DOHH2 (cell line): ENCODE measurements around the gene CCT6B.
A peak's percentile ranks its signal among the peaks of the same experiment; 100 is the strongest.

ENCODE experiments used
- H3F3A ChIP-seq: fragments of 200-600 bp; sonication (generic), shearing (Covaris generic); 2 replicates; pipeline ENCODE4 v1.6.0; 2016; ENCODE audit warnings: antibody characterized with exemption, mild to moderate bottlenecking; ENCODE audit not compliant: control insufficient read depth, insufficient read depth
- H3K27ac ChIP-seq: fragments of 200-600 bp; sonication (generic); 2 replicates; pipeline ENCODE4 v1.5.1; 2014; ENCODE audit warnings: low read depth, mild to moderate bottlenecking, low read length, moderate library complexity
- H3K27me3 ChIP-seq: fragments of 200-600 bp; sonication (generic); 2 replicates; pipeline ENCODE4 v1.6.1; 2014; ENCODE audit warnings: mild to moderate bottlenecking, low read length, mixed read lengths; ENCODE audit not compliant: control insufficient read depth
- H3K36me3 ChIP-seq: fragments of 200-600 bp; sonication (generic); 2 replicates; pipeline ENCODE4 v1.6.1; 2014; ENCODE audit warnings: mild to moderate bottlenecking, low read length, moderate library complexity, mixed read lengths; ENCODE audit not compliant: control insufficient read depth
- H3K4me1 ChIP-seq: fragments of 200-600 bp; sonication (generic); 2 replicates; pipeline ENCODE4 v1.6.1; 2014; ENCODE audit warnings: mild to moderate bottlenecking, low read length, mixed read lengths; ENCODE audit not compliant: control insufficient read depth
- H3K4me2 ChIP-seq: fragments of 200-600 bp; sonication (generic); 2 replicates; pipeline ENCODE4 v1.6.0; 2014; ENCODE audit warnings: mild to moderate bottlenecking, low read length, moderate library complexity
- H3K4me3 ChIP-seq: fragments of 200-600 bp; sonication (generic); 2 replicates; pipeline ENCODE4 v1.5.1; 2014; ENCODE audit warnings: mild to moderate bottlenecking, low read length, mixed read lengths
- H3K79me2 ChIP-seq: fragments of 200-600 bp; sonication (generic); 2 replicates; pipeline ENCODE4 v1.6.1; 2014; ENCODE audit warnings: mild to moderate bottlenecking, low read length, mixed read lengths; ENCODE audit not compliant: control insufficient read depth
- H3K9me2 ChIP-seq: fragments of 200-600 bp; sonication (generic); replicated peaks from 2 replicates; pipeline ENCODE4 v1.6.1; 2014; ENCODE audit warnings: mild to moderate bottlenecking, low read length, mixed read lengths; ENCODE audit not compliant: control insufficient read depth
- H3K9me3 ChIP-seq: fragments of 200-600 bp; sonication (generic); 2 replicates; pipeline ENCODE4 v1.6.1; 2014; ENCODE audit warnings: antibody characterized with exemption, low read length, mixed read lengths; ENCODE audit not compliant: control insufficient read depth, insufficient read depth
- H4K20me1 ChIP-seq: fragments of 200-600 bp; sonication (generic); 2 replicates; pipeline ENCODE4 v1.6.0; 2014; ENCODE audit warnings: low read depth, mild to moderate bottlenecking, antibody characterized with exemption, low read length, moderate library complexity; ENCODE audit not compliant: control insufficient read depth, insufficient read depth
- EZH2phosphoT487 ChIP-seq: fragments of 200-600 bp; sonication (generic); IDR thresholded peaks from 2 replicates; pipeline ENCODE4 v1.6.1; 2017; ENCODE audit warnings: borderline replicate concordance, mild to moderate bottlenecking, antibody characterized with exemption, low read length, moderate library complexity, mixed read lengths
- TF ChIP-seq, protein P1 (sequence below): fragments of 200-600 bp; sonication (generic); IDR thresholded peaks from one replicate; pipeline ENCODE4 v1.5.1; 2014; ENCODE audit warnings: antibody characterized with exemption, mild to moderate bottlenecking, low read depth, low read length; ENCODE audit not compliant: poor library complexity, severe bottlenecking

The CCT6B gene

DNA sequence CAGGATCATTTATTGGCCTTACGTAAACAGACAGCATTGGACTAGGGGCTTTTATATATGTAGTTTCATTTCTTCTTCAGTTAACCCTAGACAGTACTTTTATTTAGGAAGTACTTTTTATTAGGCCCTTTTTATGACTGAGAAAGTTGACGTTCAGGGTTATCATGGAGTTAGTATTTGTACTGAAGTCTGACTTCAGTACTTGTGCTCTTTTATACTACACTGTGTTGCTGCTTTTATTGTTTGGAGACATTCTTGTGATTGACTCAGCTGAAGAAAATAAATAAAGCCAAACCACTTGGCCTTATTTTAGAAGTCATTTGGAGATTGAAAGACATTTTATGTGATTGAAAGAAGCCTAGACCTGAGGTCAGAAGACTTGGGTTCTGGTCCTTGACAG, 26.0 kb upstream of the CCT6B start:
- no peaks in the 10 kb centered on the region for H3K27me3 ChIP-seq
- peaks cover 35% of the 10 kb centered on the region for H3K79me2 ChIP-seq
- H3K36me3 ChIP-seq, result peaks cover 89% of the 10 kb centered on the region
- peaks cover 12% of the 10 kb centered on the region for H3K4me1 ChIP-seq
- H4K20me1 ChIP-seq, result no peaks in the 10 kb centered on the region
- H3K4me3 ChIP-seq, result no peak overlapping the region
- H3K9me2 ChIP-seq, result no peaks in the 10 kb centered on the region
- no peak overlapping the region for H3K4me2 ChIP-seq
- H3F3A ChIP-seq, result no peaks in the 10 kb centered on the region; the same call in 1 of the 2 replicates
- TF ChIP-seq, protein P1, sequence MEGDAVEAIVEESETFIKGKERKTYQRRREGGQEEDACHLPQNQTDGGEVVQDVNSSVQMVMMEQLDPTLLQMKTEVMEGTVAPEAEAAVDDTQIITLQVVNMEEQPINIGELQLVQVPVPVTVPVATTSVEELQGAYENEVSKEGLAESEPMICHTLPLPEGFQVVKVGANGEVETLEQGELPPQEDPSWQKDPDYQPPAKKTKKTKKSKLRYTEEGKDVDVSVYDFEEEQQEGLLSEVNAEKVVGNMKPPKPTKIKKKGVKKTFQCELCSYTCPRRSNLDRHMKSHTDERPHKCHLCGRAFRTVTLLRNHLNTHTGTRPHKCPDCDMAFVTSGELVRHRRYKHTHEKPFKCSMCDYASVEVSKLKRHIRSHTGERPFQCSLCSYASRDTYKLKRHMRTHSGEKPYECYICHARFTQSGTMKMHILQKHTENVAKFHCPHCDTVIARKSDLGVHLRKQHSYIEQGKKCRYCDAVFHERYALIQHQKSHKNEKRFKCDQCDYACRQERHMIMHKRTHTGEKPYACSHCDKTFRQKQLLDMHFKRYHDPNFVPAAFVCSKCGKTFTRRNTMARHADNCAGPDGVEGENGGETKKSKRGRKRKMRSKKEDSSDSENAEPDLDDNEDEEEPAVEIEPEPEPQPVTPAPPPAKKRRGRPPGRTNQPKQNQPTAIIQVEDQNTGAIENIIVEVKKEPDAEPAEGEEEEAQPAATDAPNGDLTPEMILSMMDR, result no peak
- TF ChIP-seq EZH2phosphoT487, result no peak
- H3K27ac ChIP-seq, result no peak overlapping the region
- no peaks in the 10 kb centered on the region for H3K9me3 ChIP-seq

DNA sequence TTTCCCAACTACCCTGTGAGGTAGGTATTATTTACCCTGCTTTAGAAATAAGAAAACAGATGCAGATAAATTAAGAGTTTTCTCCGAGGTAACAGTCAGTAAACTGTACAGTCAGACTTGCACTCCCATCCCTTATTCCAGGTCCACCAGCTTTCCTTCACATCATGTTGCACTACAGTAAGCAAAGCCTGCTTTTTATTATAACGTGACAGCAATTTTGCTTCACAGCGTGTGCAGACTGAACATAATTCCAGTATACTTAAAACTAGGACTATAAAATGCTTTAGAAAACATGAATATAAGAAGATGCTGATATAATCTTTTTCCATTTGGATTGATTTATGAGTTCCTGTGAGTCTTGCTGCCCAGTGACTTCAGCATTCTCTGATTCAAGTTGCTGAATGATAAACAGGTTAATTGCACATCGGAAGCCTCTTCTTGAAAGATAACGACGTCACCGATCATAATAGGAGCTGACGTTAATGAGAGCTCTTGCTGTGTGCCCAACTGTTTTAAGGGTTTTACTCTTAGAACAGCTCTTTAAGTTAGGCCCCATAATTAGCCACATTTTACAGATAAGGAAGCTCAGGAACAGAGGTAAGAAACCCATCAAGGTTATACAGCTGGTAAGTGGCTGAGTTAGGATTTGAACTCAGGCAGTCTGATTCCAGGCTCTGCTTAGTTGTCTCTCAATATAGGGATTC, 20.4 kb upstream of the CCT6B start:
- H3K27me3 ChIP-seq, result no peaks in the 10 kb centered on the region
- H3K4me3 ChIP-seq, result peak overlapping the region; percentile 74
- peak overlapping the region; percentile 75; the same call in 1 of the 2 replicates for H3K27ac ChIP-seq
- H3K36me3 ChIP-seq, result peaks cover 49% of the 10 kb centered on the region
- no peaks in the 10 kb centered on the region for H3K9me2 ChIP-seq
- H3K9me3 ChIP-seq, result no peaks in the 10 kb centered on the region
- peaks cover 56% of the 10 kb centered on the region for H3K79me2 ChIP-seq
- peaks cover 31% of the 10 kb centered on the region for H3K4me1 ChIP-seq
- H3K4me2 ChIP-seq, result peak overlapping the region; percentile 94
- H3F3A ChIP-seq, result 0 out of 2 replicates have a peak, but pooled peaks cover 5% of the 10 kb centered on the region
- H4K20me1 ChIP-seq, result no peaks in the 10 kb centered on the region
- TF ChIP-seq EZH2phosphoT487, result no peak
- TF ChIP-seq, protein P1, result no peak

DNA sequence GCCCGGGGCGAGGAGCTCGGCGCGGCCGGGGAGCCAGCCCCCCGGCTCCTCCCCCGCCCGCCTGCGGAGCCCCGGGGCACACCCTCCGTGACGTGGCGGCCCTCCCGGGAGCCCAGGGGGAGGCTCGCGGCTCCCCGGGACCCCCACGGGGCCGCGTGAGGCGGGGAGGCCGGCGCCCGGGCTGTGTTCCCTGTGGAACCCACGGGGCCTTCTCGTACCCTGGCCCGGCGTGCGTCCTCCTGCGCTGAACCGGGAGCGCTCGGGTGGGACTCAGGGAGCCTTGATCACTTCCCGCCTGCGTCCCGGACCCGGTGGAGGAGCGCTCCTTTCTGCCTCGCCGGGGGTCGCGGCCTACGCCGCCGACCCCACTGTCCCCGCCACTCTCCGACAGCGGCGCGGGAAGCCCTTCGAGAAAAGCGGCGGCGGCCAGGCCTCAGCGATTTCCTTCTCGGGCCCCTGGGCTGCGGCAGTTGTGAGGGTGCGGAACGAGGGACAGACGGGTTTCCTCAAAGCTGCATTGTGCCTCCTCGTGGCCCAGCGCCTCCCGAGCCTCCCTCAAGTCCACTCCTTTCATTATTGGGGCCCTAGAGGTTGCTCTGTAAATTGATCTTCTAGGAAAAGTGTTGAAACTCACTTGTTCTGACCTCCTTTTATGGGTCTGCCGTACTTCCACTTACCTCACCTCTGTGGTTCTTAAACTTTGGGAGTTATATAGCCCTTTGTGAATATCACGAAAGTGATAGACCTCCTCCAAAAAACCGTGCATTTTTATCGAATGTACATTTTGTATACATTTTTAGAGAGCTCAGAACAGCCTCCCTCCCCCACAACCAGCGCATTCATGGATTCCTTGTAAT, 19.6 kb upstream of the CCT6B start:
- no peak for TF ChIP-seq EZH2phosphoT487
- TF ChIP-seq, protein P1, result peak; percentile 56
- Histone ChIP-seq H3K4me2 (peak overlapping the region; percentile 94), H3K9me3 (no peaks in the 10 kb centered on the region), H3K9me2 (no peaks in the 10 kb centered on the region), H3K79me2 (peaks cover 56% of the 10 kb centered on the region), H3K4me3 (peak overlapping the region; percentile 74), H3K36me3 (peaks cover 41% of the 10 kb centered on the region), H3F3A (0 out of 2 replicates have a peak, but pooled peaks cover 5% of the 10 kb centered on the region), H3K4me1 (peaks cover 31% of the 10 kb centered on the region), H3K27me3 (no peaks in the 10 kb centered on the region), H4K20me1 (no peaks in the 10 kb centered on the region), H3K27ac (peak overlapping the region; percentile 75)
